DND-41 (cell line): Measurements from ENCODE around the gene GDPGP1.

Experiments
- CTCF ChIP-seq: IDR thresholded peaks from 2 replicates; pipeline ENCODE4 v1.5.1; 2012; ENCODE audit warnings: borderline replicate concordance, low read length, moderate library complexity, mild to moderate bottlenecking; ENCODE audit not compliant: poor library complexity, severe bottlenecking; ENCODE audit errors: extremely low read depth
- EZH2 ChIP-seq: IDR thresholded peaks from 3 replicates; pipeline ENCODE4 v1.6.1; 2012; ENCODE audit warnings: borderline replicate concordance, low read depth, mild to moderate bottlenecking, moderate library complexity, low read length, inconsistent platforms; ENCODE audit not compliant: severe bottlenecking

GRCh38 chr15:90268415-90268814 is 34.4 kb downstream of the GDPGP1 start:
- TF ChIP-seq CTCF: no peak
- TF ChIP-seq EZH2: no peak
